ENCODE data around the gene MID2.

The MID2 gene

DNA sequence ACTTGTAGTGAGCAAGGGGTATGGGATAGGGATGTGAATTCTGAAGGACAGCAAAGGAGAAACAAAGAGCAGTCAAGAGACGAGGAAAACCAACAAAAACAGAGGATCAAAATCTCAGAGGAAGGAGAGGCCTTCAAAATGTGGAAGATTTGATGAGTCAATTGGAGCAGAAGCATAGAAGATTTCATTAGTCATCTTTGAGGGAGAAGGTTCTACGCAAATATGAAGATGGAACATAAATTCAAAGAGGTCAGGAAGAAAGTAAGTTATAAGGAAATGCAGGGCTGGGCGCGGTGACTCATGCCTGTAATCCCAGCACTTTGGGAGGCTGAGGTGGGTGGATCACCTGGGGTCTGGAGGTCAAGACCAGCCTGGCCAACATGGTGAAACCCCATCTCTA is 35.4 kb downstream of the MID2 start:
- no peak overlapping the region for H3K4me2 ChIP-seq
- H4K20me1 ChIP-seq: 0 out of 2 replicates have a peak, but pooled peaks cover 15% of the 10 kb centered on the region

DNA sequence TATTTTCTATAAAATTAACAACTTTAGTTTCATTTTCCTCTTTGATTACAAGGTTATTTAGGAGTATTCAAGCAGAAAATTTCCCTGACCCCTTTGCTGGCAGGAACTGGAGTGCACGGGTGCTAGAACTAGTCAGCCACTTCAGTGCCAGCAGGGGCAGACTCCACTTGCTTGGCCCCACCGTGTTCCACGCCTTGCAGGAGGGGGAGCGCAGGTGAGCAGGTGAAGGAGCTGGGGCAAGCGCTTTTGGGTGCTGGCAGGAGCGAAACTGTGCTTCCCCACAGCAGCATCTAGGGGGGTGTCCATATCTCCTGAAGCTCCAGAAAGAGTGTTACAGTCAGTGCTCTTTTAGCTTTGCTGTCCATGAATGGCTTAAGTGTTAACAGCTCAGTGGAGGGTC is 45.5 kb downstream of the MID2 start:
- H3K4me2 ChIP-seq: no peak overlapping the region
- no peak overlapping the region for H3K27ac ChIP-seq
- H3K9ac ChIP-seq: no peak overlapping the region
- H4K20me1 ChIP-seq: no peaks in the 10 kb centered on the region
- no peak overlapping the region for H3K4me3 ChIP-seq
- no peak for TF ChIP-seq Cebpa-rat (IDR thresholded peaks at IDR 0.05)
- H3K36me3 ChIP-seq: no peaks in the 10 kb centered on the region
- H3K27me3 ChIP-seq: peaks cover 81% of the 10 kb centered on the region
- H3K9me3 ChIP-seq: peaks cover 10% of the 10 kb centered on the region; the same call in 1 of the 2 replicates
- no peaks in the 10 kb centered on the region for H3K4me1 ChIP-seq

More for the DNA sequence above, 35.4 kb downstream of the MID2 start:
- no peaks in the 10 kb centered on the region for H3K9me3 ChIP-seq
- H3K4me1 ChIP-seq: no peaks in the 10 kb centered on the region
- no peak overlapping the region for H3K9ac ChIP-seq
- H3K4me3 ChIP-seq: no peak overlapping the region
- peaks cover 94% of the 10 kb centered on the region for H3K27me3 ChIP-seq
- no peaks in the 10 kb centered on the region for H3K36me3 ChIP-seq
- no peak overlapping the region for H3K27ac ChIP-seq
- no peak for TF ChIP-seq Cebpa-rat (IDR thresholded peaks at IDR 0.05)

DNA sequence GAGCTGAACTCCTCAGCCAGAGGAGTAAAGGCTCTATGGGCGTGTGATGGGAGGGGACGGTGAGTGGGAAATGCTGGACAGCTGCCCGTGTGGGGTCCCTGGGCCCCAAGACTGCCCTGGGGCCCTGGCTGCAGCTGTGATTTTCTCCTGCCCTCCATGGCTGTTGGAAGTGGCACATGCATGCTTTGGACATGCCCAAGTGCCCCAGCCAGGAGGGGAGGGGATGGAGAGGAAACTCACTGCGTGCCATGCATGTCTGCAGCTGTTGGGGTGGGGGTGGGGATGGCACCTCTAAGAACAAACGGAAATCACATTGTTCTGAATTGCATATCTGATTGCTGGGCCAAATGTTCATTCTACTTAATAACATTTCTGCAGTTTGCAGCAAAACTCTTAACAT is 52.4 kb downstream of the MID2 start:
- Histone ChIP-seq H3K36me3 (no peaks in the 10 kb centered on the region), H3K9me3 (0 out of 2 replicates have a peak, but pooled peaks cover 6% of the 10 kb centered on the region), H3K4me3 (no peak overlapping the region), H3K4me1 (peaks cover 12% of the 10 kb centered on the region), H4K20me1 (no peaks in the 10 kb centered on the region), H3K27ac (no peak overlapping the region), H3K27me3 (peaks cover 87% of the 10 kb centered on the region), H3K4me2 (peak overlapping the region; percentile 51), H3K9ac (no peak overlapping the region)
- no peak for TF ChIP-seq Cebpa-rat (IDR thresholded peaks at IDR 0.05)

DNA sequence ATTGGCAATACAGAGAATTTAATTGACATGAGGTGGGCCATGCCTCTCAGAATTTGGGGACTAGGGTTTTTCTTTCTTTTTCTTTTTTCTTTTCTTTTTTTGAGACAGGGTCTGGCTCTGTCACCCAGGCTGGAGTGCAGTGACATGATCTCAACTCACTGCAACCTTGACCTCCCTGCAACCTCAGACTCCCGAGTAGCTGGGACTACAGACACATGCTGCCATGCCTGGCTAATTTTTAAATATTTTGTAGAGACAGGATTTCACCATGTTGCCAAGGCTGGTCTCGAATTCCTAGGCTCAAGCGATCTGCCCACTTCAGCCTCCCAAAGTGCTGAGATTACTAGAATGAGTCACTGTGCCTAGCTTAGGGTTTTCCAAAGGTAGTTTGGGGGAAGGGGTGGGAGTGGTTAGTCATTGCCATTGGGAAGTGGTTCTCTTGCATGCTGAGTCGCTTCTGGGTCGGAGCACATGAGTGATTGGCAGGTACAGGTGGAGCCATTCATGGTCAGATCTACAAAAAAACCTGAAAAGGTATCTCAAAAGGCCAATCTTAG is 54.5 kb downstream of the MID2 start:
- Histone ChIP-seq H3K9ac (no peak overlapping the region), H3K4me3 (no peak overlapping the region), H3K27me3 (peaks cover 73% of the 10 kb centered on the region), H3K9me3 (0 out of 2 replicates have a peak, but pooled peaks cover 6% of the 10 kb centered on the region), H4K20me1 (no peaks in the 10 kb centered on the region), H3K36me3 (no peaks in the 10 kb centered on the region), H3K4me2 (no peak overlapping the region), H3K4me1 (peaks cover 12% of the 10 kb centered on the region), H3K27ac (no peak overlapping the region)
- no peak for TF ChIP-seq Cebpa-rat (IDR thresholded peaks at IDR 0.05)

DNA sequence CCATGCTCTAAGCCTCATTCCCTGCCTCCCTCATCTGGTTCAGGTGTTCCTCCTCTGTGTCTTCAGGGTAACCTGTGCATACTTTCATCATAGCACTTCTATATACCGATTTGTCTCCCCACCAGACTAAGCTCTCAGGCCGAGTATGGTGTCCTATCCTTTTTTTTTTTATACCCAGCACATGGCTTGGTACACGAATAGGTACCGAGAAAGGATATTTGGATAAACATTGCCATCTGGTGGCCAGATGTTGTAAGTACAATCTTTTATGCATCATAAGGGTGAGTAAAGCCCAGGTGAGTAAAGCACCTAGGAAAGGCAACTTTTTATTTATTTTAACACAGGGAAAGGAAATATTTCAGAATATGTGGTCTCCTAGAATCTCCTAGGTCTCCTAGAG is 68.4 kb downstream of the MID2 start:
- Histone ChIP-seq H3K36me3 (no peaks in the 10 kb centered on the region), H3K27me3 (peaks cover 69% of the 10 kb centered on the region), H4K20me1 (no peaks in the 10 kb centered on the region)

DNA sequence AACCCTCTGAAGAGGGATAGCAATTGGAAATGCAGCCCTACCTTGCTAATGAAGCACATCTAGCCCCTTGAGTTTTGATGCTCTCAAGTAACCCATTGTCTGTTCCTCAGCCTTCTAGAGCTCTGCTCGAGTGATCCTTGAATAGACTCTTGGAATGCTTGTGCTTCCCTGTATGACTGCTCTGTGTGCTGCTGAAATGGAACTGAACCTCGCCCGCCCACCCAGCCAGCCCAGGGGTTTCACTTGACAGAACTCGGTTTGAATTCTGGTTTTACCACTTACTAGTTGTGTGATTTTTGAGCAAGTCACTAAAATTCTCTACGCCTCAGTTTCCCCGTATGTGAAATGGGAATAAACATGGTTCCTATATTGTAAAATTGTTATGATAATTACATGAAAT is 77.1 kb downstream of the MID2 start:
- Histone ChIP-seq H3K27ac (no peak overlapping the region), H4K20me1 (no peaks in the 10 kb centered on the region), H3K27me3 (peaks cover 93% of the 10 kb centered on the region), H3K9me3 (no peaks in the 10 kb centered on the region), H3K36me3 (no peaks in the 10 kb centered on the region), H3K4me3 (no peak overlapping the region), H3K4me1 (no peaks in the 10 kb centered on the region), H3K4me2 (no peak overlapping the region), H3K9ac (no peak overlapping the region)
- no peak for TF ChIP-seq Cebpa-rat (IDR thresholded peaks at IDR 0.05)

More for the DNA sequence above, 68.4 kb downstream of the MID2 start:
- Histone ChIP-seq H3K27ac (no peak overlapping the region), H3K4me1 (no peaks in the 10 kb centered on the region), H3K9ac (no peak overlapping the region), H3K4me3 (no peak overlapping the region), H3K9me3 (peaks cover 30% of the 10 kb centered on the region), H3K4me2 (no peak overlapping the region)
- no peak for TF ChIP-seq Cebpa-rat (IDR thresholded peaks at IDR 0.05)

DNA sequence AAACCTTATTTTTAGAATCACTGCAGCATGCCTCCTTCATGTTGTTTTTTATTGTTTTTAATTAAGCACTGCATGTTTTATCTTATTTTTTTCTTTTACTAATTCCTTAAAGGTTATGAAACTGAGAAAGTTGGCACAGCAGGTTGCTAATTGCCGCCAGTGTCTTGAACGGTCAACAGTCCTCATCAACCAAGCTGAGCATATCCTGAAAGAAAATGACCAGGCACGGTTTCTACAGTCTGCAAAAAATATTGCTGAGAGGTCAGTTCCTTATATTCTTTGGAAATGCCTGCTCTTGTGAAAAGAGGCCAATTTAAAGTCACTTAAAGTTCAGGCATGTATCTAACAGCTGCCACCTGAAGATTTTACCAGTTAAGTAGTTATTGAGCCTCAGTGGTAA is 79.7 kb downstream of the MID2 start:
- Histone ChIP-seq H3K9me3 (no peaks in the 10 kb centered on the region), H3K4me1 (no peaks in the 10 kb centered on the region), H3K36me3 (no peaks in the 10 kb centered on the region), H3K4me3 (no peak overlapping the region), H3K9ac (no peak overlapping the region), H3K27me3 (peaks cover 94% of the 10 kb centered on the region), H3K4me2 (no peak overlapping the region), H3K27ac (no peak overlapping the region), H4K20me1 (no peaks in the 10 kb centered on the region)
- TF ChIP-seq Cebpa-rat (IDR thresholded peaks at IDR 0.05): no peak

DNA sequence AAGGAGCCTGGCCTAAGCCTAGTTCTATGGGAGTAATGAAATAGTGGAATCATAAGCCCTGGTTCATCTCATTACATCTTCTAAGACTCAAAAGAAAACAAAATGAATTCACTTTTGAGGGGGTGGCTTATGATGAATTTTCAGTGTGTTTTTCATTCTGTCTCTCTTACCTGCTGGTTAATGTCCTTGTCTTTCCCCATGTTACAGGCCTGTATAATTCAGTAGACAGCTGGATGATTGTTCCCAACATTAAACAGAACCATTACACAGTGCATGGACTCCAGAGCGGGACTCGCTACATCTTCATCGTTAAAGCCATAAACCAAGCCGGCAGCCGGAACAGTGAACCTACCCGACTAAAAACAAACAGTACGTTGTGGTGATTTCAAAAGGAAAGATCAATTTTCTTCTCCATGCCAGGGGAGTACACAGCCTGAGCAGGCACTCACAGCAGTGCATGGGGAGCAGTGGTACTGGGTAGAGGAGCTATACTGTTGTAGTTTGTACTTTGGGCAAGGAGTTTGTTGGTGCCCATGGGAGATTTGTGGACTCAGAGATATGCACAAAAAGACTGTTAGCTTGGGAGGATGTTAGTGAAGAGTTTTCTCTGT is 98.6 kb downstream of the MID2 start:
- H3K9me3 ChIP-seq: no peaks in the 10 kb centered on the region
- H4K20me1 ChIP-seq: no peaks in the 10 kb centered on the region
- no peak overlapping the region for H3K4me3 ChIP-seq
- no peaks in the 10 kb centered on the region for H3K36me3 ChIP-seq
- no peak overlapping the region for H3K27ac ChIP-seq
- H3K4me2 ChIP-seq: no peak overlapping the region
- TF ChIP-seq Cebpa-rat (IDR thresholded peaks at IDR 0.05): no peak
- H3K9ac ChIP-seq: no peak overlapping the region
- no peaks in the 10 kb centered on the region for H3K4me1 ChIP-seq
- peaks cover 78% of the 10 kb centered on the region for H3K27me3 ChIP-seq

DNA sequence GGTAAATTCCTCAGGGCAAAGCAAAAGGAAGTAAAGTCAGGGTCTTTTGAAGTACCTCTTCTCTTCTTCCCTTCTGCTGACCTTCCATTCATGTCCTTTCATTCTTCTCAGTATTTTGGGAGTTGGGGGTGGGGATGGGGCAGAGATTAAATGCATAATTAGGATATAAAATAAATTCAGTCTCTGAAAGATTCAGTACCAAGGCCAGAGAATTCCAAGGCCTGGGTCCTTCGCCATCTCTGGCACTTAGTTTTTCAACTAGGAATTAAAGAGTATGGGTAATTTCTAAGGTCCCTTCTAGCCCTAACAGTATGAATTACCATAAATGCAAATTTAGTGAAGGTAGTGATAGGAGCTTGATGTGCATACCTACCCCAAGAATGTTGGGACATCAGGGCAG is 108.6 kb downstream of the MID2 start:
- H3K4me3 ChIP-seq: no peak overlapping the region
- no peaks in the 10 kb centered on the region for H3K36me3 ChIP-seq
- no peak overlapping the region for H3K27ac ChIP-seq
- no peak overlapping the region for H3K4me2 ChIP-seq
- no peak for TF ChIP-seq Cebpa-rat (IDR thresholded peaks at IDR 0.05)
- peaks cover 43% of the 10 kb centered on the region for H3K27me3 ChIP-seq
- H3K9me3 ChIP-seq: peaks cover 9% of the 10 kb centered on the region
- no peaks in the 10 kb centered on the region for H4K20me1 ChIP-seq
- H3K9ac ChIP-seq: no peak overlapping the region
- H3K4me1 ChIP-seq: no peaks in the 10 kb centered on the region

DNA sequence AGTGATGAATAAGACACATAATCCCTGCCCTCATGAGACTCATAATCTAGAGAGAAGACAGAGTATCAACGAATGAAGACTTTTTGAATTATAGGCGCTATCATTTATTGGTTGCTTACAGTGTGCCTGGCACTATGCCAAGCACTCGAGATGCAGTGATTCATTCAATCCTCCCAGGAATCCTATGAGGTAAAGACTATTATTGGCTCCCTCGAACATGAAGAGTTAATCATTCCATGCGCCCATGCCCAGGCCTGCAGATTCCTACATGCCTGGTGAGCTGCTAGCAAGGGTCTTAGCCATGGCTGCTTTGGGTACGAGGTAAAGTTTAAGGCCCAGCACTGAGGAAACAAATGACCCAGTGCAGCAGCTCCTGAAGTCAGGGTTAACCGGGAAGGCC is 109.5 kb downstream of the MID2 start:
- no peaks in the 10 kb centered on the region for H4K20me1 ChIP-seq
- peaks cover 43% of the 10 kb centered on the region for H3K27me3 ChIP-seq
- no peak for TF ChIP-seq Cebpa-rat (IDR thresholded peaks at IDR 0.05)
- H3K4me2 ChIP-seq: no peak overlapping the region
- no peak overlapping the region for H3K4me3 ChIP-seq
- no peaks in the 10 kb centered on the region for H3K36me3 ChIP-seq
- H3K27ac ChIP-seq: no peak overlapping the region
- H3K9ac ChIP-seq: no peak overlapping the region
- peaks cover 9% of the 10 kb centered on the region for H3K9me3 ChIP-seq
- H3K4me1 ChIP-seq: no peaks in the 10 kb centered on the region

Measured in BLaER1 (cell line).